Activated CD8-positive, alpha-beta memory T cell treated with anti-CD3 and anti-CD28 coated beads for 4 hours (primary cell): Measurements from ENCODE around the gene RAB3C.

Source experiments
- DNase-seq, 2 donors: peaks; one replicate each; pipeline ENCODE4 v3.0.0-alpha.2; 2020; ENCODE audit warnings: low read depth in 2 of 2

The RAB3C gene

GRCh38 chr5:58724992-58725391, 142.1 kb downstream of the RAB3C start:
- no peak for DNase-seq

- DNase-seq: no peak
Measured at GRCh38 chr5:58731641-58732040, 148.8 kb downstream of the RAB3C start.

- no peak for DNase-seq
Measured at GRCh38 chr5:58735637-58736036, 152.8 kb downstream of the RAB3C start.

DNA sequence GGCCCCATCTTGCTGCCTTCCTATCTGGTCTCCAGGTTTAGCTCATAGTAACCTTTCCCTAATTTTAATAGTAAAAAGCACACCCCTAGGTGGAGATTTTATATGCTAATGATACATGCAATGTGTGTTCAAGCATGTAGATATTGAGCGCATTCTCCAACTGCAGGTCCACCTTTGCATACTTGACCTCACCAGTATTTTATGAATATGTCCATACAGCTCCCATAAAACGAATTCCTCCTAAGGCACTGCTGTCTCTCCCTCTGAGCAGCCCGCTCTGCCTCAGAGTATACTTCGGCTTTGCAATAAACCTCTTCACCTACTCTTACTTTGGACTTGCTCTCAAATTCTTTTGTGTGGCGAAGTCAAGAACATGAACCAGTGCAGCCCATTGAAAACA, 153.3 kb downstream of the RAB3C start:
- no peak for DNase-seq

GRCh38 chr5:58737671-58738070, 154.8 kb downstream of the RAB3C start:
- DNase-seq: no peak

DNA sequence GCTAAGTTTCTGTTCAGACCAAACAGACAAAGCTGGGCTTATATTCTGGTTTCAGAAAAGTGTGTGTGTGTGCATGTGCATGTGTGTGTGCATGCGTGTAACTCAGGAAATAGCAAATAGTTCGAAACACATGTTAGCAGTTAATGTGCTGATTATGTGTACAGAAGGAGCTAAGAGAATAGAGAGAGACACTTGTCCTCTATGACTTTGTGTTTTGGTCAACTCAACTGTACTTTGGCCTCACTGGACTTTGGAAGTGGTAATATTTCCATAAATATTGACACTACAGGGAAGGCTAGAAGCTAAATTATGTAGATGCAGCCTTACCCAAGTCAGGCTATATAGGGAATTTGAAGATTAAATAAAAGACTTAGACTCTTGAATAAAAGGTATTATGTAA, 155.5 kb downstream of the RAB3C start:
- no peak for DNase-seq

DNA sequence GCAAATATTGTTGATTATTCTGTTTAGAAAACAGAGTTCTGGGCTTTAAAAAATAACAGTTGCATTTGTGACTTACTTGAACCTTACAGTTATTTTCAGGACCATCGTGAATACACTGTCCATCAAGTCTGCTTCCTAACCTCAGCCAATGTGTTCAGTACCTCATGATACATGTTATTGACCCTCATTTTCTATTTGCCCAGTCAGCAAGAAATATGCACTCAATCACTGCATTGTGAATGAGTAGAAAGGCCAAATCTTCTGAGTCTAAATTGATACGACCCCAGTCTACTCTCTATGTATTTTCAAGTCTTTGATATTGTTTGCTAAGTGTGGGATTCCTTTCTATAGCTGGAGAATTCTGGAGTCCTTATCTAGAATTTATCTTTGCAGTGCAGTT, 156.2 kb downstream of the RAB3C start:
- DNase-seq: no peak

DNA sequence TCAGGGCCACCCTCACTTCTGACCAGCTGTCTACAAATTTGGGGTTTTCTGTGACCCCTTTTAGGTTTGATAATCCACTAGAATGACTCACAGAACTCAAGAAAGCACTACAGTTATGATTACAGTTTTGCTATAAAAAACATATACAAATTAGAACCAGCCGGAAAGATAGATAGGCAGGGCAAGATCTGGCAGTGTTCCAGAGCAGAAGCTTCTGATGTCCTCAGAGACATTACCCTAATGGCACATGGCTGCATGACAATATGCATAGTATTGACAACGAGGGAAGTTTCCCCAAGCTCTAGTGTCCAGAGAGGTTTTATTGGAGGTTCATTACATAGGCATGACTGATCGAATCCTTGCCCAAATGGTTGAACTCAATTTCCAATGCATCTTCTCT, 158.1 kb downstream of the RAB3C start:
- no peak for DNase-seq

DNA sequence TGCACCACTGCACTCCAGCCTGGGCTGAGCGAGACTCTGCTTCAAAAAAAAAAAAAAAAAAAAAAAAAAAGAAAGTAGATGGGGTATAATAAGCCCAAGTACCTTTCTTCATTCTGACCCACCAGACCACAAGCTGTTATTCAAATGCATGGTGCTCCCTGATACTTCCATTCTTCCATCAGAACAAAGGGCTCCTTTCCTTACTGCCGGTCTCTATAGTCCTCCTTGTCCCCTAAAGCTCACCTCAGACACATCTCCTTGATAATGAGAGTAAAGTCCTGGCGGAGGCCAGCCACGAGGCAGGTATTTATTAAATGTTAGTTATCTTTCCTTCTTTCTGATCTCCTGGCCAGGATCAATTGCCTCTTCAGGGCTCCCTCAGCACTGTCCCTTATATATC, 162.5 kb downstream of the RAB3C start:
- no peak for DNase-seq

DNA sequence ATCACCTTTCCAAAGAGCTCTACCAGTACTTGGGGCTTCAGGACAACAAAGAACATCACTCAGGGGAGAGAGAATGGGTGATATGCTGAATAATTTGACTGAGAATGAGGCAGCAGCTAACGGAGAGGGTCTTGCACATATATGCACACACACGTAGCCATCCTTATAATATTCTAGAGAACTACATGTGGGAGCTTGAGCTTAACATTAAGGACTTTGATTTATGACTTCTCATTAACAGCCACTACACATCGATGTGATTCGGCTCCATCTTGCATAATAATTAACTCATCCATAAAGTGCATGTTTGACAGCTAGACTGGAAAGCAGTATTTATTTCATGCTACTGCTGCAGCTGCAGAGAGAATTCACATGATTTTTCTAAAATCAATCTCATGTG, 163.4 kb downstream of the RAB3C start:
- DNase-seq: no peak

- no peak for DNase-seq
Measured at GRCh38 chr5:58750036-58750435, 167.2 kb downstream of the RAB3C start.

DNA sequence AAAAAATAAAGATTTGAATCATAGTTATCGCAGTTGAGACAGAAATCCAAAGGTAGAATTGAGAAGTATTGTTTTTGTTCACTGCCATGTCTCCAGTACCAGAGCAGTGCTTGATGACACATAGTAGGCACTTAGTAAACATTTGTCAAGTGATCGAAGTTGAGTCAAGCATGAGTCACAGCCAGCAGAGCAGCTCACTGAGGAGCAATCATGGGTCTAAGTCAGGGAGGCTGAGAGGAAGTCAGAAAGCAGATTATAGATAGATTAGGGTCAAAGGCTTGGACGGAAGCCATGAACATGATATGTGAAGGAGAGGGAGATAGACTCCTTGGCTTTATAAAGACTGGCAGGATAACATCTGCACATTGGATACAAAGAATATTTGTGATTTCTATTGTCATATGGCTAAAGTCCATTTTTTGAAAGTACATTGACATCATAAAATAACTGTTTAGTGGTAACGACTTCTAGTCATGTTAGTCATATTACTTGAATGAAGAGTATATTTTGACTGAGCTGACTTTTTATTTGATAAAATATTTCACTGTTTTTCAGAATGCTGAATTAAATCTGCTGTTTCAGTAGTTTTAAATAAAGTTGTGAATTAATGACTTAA, 168.5 kb downstream of the RAB3C start:
- DNase-seq: no peak

GRCh38 chr5:58752104-58752503, 169.2 kb downstream of the RAB3C start:
- DNase-seq: no peak

DNA sequence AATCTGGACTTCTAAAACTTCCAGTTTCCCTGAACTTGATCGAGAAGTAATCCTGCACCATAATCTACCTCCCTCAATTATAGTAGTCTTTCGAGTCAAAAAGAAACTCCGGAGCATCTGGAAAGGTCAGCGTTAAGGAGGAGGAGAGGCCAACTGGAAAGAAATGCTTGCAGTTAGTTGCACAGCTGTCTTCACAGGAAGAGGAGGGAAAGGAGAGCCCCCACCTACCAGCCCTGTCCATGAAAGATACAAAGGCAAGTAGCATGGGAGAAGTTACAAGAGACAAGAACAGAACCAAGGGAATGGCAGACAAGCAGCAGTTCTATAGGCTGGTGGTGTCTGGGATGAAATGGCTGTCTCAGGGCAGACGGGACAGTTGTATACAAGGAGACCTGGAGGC, 170.6 kb downstream of the RAB3C start:
- no peak for DNase-seq

- DNase-seq: no peak
Measured at GRCh38 chr5:58754250-58754649, 171.4 kb downstream of the RAB3C start.

GRCh38 chr5:58755397-58755796, 172.5 kb downstream of the RAB3C start:
- no peak for DNase-seq

GRCh38 chr5:58759745-58760144, 176.9 kb downstream of the RAB3C start:
- DNase-seq: no peak

DNA sequence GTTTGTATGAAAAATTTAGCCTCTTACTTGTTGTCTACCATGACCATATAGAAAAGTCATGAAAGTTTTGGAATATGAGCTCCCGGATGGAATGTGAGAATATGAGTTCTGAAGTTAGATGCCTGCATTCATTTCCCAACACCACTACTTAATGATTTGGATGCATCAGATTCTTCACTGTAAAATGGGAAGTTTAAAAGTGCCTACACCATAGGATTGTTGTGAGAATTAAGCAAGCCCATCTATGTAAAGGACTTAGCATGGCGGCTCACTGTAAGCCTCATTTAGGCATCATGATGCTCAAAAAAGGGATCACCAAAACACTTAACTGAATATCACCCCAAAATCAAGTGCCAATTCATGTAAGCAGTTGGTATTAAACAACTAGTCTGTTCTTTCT, 177.3 kb downstream of the RAB3C start:
- no peak for DNase-seq

DNA sequence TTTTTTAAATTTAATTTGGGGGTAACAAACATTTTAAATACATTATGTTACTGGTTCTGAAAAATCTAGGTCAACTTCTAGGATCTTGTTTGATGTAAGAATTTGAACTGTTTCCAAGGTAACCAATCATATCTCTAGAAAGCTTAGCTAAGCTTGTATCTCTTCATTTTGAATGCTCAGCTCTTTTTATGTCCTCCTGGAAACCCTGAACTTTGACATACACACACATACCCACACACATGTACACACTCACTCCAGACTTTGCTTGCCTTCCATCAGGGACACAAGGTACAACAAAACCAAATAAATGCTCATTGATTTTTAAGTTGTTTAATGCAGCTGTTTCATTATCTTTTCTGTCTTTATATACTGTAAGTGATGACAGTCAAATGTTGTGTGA, 178.5 kb downstream of the RAB3C start:
- DNase-seq: no peak

- no peak for DNase-seq
Measured at GRCh38 chr5:58763390-58763789, 180.5 kb downstream of the RAB3C start.

GRCh38 chr5:58764199-58764598, 181.3 kb downstream of the RAB3C start:
- DNase-seq: no peak

DNA sequence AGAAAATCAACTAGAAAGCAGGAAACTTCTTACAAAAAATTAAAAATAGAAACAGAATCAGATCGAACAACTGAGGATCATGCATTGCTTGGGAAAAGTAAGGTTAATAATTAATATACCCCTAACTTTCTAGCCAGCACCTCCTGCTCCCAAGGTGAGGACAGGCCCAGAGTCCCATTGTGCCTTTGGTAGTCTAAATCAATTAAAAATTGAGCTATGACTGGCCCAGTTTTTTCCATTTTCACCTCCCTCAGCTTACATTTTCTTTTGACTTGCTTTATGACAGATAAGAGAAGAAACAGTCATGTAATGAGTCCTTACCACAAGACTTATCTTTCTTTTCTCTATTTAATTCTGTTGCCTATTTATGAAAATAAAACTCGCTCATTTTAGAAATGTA, 182.2 kb downstream of the RAB3C start:
- no peak for DNase-seq

- DNase-seq: no peak
Measured at GRCh38 chr5:58767104-58767503, 184.2 kb downstream of the RAB3C start.

DNA sequence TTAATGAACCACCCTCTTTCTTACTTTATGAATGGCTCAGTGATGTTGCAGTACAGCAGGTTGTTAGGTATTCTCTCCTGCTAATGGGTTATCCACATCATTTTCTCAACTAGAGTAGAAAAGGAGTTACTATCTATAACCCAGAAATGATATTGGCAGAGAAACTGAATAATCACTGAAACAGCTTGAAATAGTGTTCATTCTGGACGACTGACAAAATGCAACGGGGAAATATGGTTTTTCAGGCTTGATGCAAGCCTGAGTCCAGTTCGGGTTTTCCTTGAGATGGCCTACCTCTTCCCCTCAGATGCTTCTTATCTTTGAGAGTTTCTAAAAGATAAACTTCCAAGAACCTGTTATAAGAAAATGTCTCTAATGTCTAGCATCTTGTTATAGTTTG, 187.3 kb downstream of the RAB3C start:
- no peak for DNase-seq

DNA sequence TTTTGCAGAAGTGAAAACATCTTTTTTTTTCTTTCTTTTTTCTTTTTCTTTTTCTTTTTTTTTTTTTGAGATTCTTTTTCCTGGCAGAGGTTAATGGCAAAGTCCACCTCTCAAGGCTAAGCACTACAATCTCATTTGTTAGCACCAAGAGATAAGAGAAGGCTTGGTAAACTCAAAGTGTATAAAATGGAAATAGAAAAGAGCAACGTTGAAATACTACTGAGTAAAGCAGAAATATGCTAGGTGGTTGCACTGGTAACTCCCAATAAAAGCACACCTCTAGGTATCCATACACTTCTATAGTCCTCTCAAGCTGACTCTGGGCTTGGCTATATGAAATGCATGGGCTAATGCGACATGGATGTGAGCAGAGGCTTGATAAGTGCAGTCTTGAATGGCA, 188.9 kb downstream of the RAB3C start:
- no peak for DNase-seq
